ENCODE data around the gene LRFN4. TPM values are rescaled to one million over a fixed set of nuclear protein-coding genes. Genes with fewer than 3 reads are reported as not detected.

LRFN4 gene
- total and polyA plus RNA-seq, 2 of the 13 experiments (the other 11 are each of a cell fraction or from before 2014, with no cell fraction given), result 1.3 to 6.8 TPM

DNA sequence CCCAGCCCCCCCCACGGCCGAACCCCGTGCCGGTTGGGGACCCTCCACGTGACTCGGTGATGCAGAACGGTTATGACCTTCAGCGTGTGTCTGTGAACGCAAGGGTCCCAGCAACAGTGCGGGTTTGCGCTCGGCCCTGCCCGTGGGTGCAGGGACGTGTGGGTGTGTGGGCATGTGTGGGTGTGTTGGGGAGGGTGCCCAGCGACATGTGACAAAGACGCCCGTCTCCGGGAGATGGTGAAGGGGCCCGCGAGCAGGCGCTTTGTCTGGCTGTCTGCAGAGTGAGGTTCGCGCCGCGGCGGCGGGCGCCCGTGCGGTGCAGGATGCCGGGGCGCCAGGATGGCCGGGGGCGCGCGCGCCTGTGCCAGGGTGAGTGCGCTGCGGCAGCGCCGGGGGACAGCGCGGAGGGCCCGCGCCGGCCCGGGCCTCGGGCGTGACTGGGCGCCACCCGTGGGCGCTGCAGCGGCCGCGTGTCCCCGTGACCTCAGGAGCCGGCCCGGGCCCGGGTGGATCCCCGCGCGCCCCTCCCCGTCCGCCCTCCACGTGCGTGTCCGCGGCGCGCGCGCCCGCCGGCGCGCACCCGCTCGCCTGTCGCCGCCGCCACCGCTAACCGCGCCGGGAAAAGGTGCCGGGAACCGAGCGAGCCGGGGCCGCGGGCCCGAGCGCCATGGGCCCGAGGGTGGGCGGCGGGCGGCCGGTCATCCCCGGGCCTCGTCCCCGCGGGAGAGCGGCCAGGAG lies at the start of gene LRFN4 (continued):
- no peak for TF ChIP-seq NR2F2 (IDR thresholded peaks at IDR 0.05; ENCODE audit: borderline replicate concordance, low read depth)
- TF ChIP-seq NFATC3 (CRISPR knock-in tag; IDR thresholded peaks at IDR 0.05), result no peak
- TF ChIP-seq MIER3 (CRISPR knock-in tag; IDR thresholded peaks at IDR 0.05; ENCODE audit: borderline replicate concordance), result no peak
- no peak for TF ChIP-seq SKIL (CRISPR knock-in tag; IDR thresholded peaks at IDR 0.05; ENCODE audit: borderline replicate concordance)
- TF ChIP-seq ZBTB10 (CRISPR knock-in tag; IDR thresholded peaks at IDR 0.05; ENCODE audit: borderline replicate concordance), result no peak
- TF ChIP-seq TEAD3 (CRISPR knock-in tag; optimal IDR thresholded peaks at IDR 0.05; ENCODE audit: borderline replicate concordance), result no peak
- TF ChIP-seq ZNF142 (CRISPR knock-in tag; IDR thresholded peaks at IDR 0.05), result no peak
- TF ChIP-seq ZNF772 (CRISPR knock-in tag; IDR thresholded peaks at IDR 0.05), result no peak
- no peak for TF ChIP-seq KAT8 (CRISPR knock-in tag; IDR thresholded peaks at IDR 0.05)
- TF ChIP-seq, protein P1, sequence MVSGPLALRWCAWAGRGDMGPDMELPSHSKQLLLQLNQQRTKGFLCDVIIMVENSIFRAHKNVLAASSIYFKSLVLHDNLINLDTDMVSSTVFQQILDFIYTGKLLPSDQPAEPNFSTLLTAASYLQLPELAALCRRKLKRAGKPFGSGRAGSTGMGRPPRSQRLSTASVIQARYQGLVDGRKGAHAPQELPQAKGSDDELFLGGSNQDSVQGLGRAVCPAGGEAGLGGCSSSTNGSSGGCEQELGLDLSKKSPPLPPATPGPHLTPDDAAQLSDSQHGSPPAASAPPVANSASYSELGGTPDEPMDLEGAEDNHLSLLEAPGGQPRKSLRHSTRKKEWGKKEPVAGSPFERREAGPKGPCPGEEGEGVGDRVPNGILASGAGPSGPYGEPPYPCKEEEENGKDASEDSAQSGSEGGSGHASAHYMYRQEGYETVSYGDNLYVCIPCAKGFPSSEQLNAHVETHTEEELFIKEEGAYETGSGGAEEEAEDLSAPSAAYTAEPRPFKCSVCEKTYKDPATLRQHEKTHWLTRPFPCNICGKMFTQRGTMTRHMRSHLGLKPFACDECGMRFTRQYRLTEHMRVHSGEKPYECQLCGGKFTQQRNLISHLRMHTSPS (CRISPR knock-in tag; IDR thresholded peaks at IDR 0.05; ENCODE audit: low read depth), result no peak
- no peak for TF ChIP-seq MATR3 (CRISPR knock-in tag; IDR thresholded peaks at IDR 0.05)
- TF ChIP-seq ZNF382 (CRISPR knock-in tag; IDR thresholded peaks at IDR 0.05; ENCODE audit: borderline replicate concordance), result no peak
- TF ChIP-seq ZNF274 (CRISPR knock-in tag; IDR thresholded peaks at IDR 0.05), result no peak
- TF ChIP-seq WIZ (CRISPR knock-in tag; IDR thresholded peaks at IDR 0.05), result no peak
- TF ChIP-seq NR2C2 (CRISPR knock-in tag; IDR thresholded peaks at IDR 0.05; ENCODE audit: borderline replicate concordance), result no peak
- no peak for TF ChIP-seq ZNF296 (CRISPR knock-in tag; conservative IDR thresholded peaks at IDR 0.05)
- no peak for TF ChIP-seq ZNF546 (CRISPR knock-in tag; conservative IDR thresholded peaks at IDR 0.05)
